Mammary epithelial cell (primary cell): ENCODE results near the gene ZNF784.

Experiments used
- CTCF ChIP-seq, 2 donors: IDR thresholded peaks in 1 of 2; conservative IDR thresholded peaks in 1 of 2; 2 replicates each; pipeline ENCODE4 v1.5.1; 2011 to 2012; ENCODE audit warnings: inconsistent platforms in 2 of 2, low read length in 2 of 2, mild to moderate bottlenecking in 2 of 2, control low read depth in 1 of 2, low read depth in 1 of 2; ENCODE audit not compliant: insufficient read depth in 1 of 2; ENCODE audit errors: extremely low read depth in 1 of 2
- EZH2 ChIP-seq: IDR thresholded peaks from 2 replicates; pipeline ENCODE4 v1.6.1; 2012; ENCODE audit warnings: low read length, inconsistent platforms, borderline replicate concordance

- TF ChIP-seq CTCF (conservative IDR thresholded peaks at IDR 0.05 in 1 of 2, IDR thresholded peaks at IDR 0.05 in 1 of 2; ENCODE audit: extremely low read depth in 1 of 2, insufficient read depth in 1 of 2, low read depth in 1 of 2, low read length in 2 of 2) (no peak), EZH2 (no peak)
Observed at GRCh38 chr19:55613396-55613795, 11.0 kb downstream of the ZNF784 start.
